COLO668 (cell line): ENCODE data around the gene POLD3.
"Not testable (repeated sequence)": the region's sequence is repeated elsewhere in the genome, so short reads cannot be mapped to it uniquely, and the experiment has no call there.

Source experiments
- DNase-seq: peaks from one replicate; lab custom pipeline; 2025; ENCODE audit not compliant: unreplicated experiment; lab: John Stamatoyannopoulos, UW

POLD3 gene

GRCh38 chr11:74636630-74637184 lies 44.3 kb downstream of the POLD3 start:
- no peak for DNase-seq

DNA sequence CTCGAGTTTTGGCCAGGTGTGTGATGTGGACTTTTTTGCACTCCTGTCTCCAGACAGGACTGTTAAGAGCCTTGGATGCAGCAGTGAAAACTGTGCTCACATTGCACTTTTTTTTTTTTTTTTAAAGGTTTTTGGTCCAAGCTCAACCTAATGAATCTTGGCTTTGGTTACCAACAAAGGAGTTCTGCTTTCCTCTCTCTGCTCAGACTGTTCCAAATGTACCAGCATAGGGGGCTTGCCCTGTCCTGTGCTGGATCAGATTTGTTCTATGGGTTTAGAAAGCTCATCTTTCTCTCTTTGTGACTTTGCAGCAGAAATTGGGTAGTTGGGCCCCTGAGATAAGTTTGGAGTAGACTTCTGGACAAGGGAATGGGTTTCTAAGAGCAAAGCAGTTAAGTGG lies 45.3 kb downstream of the POLD3 start:
- no peak for DNase-seq

- no peak for DNase-seq
Measured at GRCh38 chr11:74638869-74639268, 46.5 kb downstream of the POLD3 start.

DNA sequence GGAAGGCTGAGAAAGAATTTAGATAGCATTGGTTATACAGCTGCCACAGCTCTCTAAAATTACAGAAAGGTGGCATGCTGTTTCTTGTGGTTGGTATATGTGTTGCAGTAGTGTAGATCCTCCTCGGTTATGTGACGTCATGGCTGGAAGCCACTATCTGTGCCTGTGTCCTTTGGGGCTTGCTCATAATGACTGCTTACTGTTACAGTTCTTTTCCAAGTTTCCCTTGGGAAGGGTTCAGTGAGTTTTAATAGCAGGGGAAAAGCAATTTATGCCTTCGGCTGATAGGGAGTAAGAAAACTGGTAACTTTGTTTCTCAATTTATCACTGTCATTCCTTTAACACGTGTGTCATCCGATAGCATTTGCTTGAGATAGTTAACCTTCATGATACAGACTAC lies 47.2 kb downstream of the POLD3 start:
- no peak for DNase-seq

- peak; percentile 1 for DNase-seq
Measured at GRCh38 chr11:74641289-74641688, 48.9 kb downstream of the POLD3 start.

DNA sequence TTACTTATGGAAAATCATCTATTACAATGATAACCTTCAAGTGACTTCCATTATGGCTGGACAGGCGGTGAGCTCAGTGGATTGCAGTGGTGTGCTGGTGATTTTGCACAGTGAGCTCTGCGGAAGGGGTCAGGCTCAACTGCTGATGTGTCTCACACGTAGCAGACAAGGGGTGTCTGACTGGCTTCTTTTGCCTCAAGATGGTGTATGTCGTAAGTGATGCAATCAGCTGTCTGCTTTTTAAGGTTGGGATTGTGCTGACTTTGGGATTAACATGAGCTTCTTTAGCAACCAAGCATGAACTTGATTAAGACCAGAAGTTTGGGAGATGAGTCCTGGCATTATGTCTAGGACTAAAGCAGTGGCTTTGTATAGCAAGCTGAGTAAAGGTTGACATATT lies 49.5 kb downstream of the POLD3 start:
- DNase-seq = no peak

DNA sequence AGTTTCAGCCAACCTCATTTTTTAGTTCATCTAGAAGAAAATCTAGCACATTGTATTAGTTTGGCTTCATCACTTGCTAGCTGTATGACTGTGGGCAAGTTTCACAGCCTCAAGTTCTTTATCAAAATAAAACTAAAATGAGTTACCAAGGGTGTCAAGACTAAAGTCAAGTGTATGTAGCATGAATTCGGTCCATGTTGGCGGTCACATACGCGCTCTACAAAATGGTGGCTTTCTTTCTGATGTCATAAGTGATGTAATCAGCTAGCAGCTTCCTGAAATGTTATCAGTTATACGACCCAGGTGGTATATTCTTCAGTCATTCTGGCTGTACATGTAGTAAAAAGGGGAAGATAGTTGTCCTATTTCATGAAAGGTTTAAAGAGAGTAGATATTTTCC lies 50.5 kb downstream of the POLD3 start:
- no peak for DNase-seq

DNA sequence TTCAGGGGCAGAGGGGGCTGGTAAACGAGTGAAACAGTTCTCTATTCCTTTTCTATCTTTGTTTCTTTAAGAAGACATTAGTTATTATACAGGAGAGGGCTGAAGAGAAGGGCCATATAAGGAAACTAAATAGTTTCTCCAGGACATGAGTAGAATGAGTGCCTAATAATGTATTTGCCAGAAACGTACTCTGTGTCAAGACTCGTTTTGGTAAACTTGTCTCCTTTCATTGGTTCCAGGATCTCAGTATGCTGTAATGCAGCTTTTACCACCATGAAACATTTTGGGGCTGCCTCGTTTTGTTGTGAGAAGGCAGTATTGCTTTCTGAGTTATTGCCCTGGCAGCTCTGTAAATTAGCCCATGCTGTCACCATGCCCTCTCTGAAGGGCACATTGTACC lies 51.7 kb downstream of the POLD3 start:
- no peak for DNase-seq

GRCh38 chr11:74646215-74646614 lies 53.8 kb downstream of the POLD3 start:
- DNase-seq = no peak

GRCh38 chr11:74646954-74647353 lies 54.6 kb downstream of the POLD3 start:
- DNase-seq = no peak

- no peak for DNase-seq
Measured at GRCh38 chr11:74647404-74647803, 55.0 kb downstream of the POLD3 start.

DNA sequence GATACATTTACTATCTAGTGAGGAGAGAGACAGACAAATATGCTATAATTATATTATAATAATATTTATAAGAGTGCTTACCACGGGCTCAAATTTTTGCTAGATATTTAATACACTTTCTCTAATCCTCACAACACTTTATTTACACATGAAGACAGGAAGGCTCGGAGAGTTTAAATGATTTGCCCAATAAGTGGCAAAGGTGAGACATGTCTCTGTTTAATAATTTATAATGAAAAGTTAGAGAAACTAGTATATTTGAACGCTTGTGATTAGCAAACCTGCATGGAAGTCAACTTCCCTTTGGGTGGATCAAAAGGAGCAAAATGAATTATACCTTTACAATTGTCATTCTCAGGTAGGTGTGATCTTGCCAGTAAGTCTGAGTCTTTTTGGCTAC lies 55.4 kb downstream of the POLD3 start:
- no peak for DNase-seq

DNA sequence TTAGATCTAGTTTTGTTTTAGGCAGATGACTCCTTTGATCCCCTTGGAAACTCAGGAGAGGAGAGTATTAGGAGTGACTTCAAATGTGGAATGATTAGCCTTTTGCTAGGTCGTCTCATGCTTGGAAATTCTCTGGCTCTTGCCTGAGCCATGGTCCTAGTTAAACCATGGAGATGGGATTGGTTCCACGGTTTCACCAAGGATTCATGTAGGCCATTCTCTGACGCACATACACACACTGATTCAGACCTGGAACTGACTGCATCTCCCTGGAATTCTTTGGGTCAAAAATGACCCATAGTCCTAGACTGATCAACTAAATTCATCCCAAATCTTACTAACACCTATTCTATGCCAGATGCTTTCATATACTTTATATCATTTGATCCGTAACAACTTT lies 56.5 kb downstream of the POLD3 start:
- DNase-seq = no peak

- DNase-seq = peak; percentile 65
Measured at GRCh38 chr11:74650498-74650897, 58.1 kb downstream of the POLD3 start.

- DNase-seq = no peak
Measured at GRCh38 chr11:74654976-74655375, 62.6 kb downstream of the POLD3 start.

DNA sequence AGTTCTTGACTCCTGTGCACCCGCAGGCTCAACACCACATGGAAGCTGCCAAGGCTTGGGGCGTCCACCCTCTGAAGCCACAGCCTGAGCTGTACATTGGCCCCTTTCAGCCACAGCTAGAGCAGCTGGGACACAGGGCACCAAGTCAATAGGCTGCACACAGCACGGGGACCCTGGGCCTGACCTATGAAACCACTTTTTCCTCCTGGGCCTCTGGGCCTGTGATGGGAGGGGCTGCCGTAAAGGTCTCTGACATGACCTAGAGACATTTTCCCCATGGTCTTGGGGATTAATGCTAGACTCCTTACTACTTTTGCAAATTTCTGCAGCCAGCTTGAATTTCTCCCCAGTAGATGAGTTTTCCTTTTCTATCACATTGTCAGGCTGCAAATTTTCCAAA lies 66.7 kb downstream of the POLD3 start:
- not testable (repeated sequence) for DNase-seq

GRCh38 chr11:74662487-74663103 lies 70.2 kb downstream of the POLD3 start:
- no peak for DNase-seq

DNA sequence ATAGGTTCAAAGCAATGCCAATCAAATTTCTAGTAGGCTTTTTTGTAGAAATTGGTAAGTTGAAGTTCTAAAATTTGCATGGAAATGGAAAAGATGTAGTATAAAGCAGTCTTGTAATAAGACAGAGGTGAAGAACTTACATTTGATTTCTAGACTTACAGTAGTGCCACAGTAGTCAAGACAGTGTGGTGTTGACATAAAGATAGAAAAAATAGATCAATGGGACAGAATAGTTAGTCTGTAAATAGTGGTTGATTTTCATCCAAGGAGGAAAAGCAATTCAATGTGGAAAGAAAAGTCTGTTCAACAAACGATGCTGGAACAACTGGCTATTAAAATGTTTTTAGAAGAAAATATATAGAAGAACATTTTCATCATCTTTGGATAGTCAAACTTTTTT lies 70.9 kb downstream of the POLD3 start:
- no peak for DNase-seq

- DNase-seq = no peak
Measured at GRCh38 chr11:74669211-74670160, 77.1 kb downstream of the POLD3 start.

GRCh38 chr11:74670171-74670570 lies 77.8 kb downstream of the POLD3 start:
- DNase-seq = no peak

GRCh38 chr11:74671520-74672196 lies 79.3 kb downstream of the POLD3 start:
- no peak for DNase-seq
